NCI-H146 (cell line): ENCODE data around the gene PLAC8.
"Not testable (repeated sequence)": the region's sequence is repeated elsewhere in the genome, so short reads cannot be mapped to it uniquely, and the experiment has no call there.

Experiments
- DNase-seq: peaks from one replicate; lab custom pipeline; 2025; lab: John Stamatoyannopoulos, UW

PLAC8 gene

DNA sequence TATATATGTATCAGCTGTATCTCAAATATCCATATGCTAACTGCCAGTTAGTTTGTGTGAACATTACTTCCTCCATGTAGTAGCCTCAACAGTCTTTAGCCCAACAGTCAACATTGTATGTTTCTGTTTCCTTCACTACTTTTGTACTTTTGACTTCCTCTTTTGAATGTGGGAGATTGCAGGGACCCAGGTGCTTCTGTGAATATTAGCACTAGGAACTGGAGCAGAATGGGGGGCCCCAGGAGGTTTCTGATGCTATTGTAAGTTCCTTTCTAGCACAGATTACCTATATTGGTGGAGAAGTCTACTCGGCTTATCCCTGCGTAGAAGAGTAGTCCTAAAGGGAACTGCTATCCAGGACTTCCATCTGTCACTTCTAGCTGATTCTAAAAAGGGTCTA, 2.3 kb downstream of the PLAC8 start:
- DNase-seq, result no peak

DNA sequence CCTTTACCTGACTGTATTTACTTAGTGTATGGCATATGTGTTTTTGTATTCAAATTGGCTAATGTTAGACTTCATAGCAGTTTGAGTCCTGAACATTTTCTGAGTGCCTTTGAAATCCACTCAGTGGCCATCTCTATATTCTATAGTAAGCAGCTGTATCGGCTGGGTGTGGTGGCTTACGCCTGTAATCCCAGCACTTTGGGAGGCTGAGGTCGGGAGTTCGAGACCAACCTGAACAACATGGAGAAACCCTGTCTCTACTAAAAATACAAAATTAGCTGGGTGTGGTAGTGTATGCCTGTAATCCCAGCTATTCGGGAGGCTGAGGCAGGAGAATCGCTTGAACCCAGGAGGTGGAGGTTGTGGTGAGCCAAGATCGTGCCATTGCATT, 2.8 kb downstream of the PLAC8 start:
- not testable (repeated sequence) for DNase-seq

DNA sequence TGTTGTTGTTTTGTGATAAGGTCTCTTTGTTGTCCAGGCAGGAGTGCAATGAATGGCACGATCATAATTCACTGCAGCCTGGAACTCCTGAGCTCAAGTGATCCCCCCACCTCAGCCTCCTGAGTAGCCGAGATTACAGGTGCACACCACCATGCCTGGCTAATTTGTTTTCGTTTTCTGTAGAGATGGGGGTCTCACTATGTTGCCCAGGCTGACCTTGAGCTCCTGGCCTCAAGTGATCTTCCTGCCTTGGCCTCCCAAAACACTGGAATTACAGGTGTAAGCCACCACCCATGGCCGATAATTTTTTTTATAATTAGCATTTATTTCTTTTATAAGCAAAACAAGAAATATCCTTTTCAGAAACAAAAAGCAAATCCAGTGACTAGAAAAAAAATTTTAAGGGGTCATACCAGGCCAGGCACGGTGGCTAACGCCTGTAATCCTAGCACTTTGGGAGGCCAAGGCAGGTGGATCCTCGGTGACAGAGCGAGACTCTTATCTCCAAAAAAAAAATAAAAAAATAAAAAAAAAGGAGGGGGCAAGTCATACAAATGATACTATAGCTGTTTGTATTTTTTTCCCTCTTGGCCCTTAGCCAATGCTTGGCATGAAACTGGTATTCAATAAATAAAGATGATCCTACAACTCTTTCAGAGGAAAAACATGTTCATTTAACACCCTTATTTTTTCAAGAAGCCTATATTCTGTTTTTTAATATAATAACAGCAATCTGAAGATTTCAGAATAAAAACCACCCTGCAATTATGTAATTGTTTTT, 3.4 kb downstream of the PLAC8 start:
- peak; percentile 33 for DNase-seq

DNA sequence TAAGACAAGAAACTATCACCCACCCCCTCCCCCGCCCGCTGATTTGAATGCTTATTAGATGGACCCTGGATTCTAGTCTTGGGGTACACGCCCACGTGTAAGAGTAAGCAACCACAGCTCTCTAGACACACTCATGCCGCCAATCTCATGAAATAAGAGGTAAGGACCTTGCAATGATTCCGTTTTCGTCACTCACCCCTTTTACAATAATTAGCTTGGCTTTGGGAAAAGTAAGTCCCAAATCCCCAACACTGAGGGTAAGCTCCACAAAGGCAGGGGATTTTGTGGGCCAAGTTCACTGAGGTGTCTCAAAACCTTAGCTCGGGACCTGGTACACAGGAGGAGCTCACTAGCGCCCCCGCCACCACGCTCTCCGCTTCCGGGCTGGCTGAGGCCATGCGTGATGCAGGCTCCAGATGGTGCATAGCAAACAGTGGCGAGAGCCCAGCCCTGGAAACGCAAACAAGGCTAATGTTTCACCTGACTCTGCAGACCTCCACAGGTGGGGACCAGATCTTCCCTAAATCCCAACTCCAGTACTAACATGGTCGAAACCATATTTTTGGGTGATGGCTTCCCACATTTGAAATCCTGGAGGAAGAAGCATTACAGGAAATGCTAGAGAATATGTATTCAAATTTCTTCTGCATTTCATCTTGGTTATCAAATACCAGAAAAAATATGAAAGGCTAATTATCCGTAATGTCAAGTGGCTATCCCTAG, 4.1 kb downstream of the PLAC8 start:
- DNase-seq, result peak; percentile 82

DNA sequence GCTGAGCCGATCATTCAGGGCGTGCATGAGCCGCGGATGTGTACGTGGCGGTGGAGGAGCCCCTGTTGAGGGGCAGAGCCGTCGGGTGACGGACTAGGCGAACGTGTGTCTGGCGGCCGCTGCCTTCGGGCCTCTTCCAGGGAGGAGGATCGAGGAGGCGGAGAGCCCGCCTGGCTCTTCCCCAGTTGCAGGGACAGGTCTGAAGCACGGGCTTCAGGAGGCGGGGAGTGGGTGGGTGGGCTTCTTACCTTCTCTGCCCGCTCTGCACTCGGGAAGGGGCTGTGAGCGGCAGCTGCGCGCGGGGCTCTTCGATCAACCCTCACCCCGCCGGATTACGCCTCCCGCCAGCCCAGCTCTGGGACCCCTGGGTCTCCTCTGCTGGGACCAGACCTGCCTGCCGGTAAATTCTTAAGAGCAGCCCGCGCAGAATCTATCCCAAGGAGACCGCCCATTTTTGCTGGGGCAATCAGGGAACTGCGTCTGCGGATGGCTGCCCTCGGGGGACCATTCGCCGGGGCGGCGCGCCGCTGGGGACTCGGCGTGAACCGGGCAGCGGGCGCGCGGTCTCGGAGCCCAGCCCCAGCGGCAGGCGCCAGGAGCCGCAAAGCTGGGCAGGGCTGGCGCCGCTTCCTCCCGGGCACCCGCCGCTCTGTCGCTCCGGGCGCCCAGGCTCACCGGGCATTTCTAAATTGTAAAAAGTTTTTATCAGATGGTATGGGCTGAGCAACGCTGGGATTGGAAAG, 4.9 kb downstream of the PLAC8 start:
- peak; percentile 64 for DNase-seq

DNA sequence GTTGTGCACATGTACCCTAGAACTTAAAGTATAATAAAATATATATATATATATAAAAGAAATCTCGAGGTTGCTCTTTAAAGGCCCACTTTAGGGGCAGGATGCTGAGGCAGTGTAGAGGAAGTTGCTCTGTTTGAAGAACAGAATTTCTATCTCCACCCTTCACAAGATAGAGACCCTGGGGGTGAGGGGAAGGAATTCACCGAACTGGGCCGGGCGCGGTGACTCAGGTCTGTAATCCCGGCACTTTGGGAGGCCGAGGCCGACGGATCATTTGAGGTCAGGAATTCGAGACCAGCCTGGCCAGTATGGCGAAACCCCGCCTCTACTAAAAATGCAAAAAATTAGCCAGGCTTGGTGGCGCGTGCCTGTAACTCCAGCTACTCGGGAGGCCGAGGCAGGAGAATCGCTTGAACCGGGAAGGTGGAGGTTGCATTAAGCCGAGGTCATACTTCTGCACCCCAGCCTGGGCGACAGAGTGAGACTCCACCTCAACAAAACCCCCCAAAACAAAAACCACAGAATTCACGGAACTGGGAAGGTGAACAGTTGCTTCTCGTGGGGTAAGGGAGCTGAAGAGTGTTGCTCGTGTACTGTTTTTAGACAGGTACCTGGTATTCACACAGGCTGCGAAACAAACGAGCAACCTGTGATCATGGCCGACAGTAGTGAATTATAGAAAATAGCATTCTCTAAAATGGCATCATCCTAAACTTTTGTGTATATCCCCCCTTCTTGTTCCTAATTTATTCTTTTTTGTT, 6.2 kb downstream of the PLAC8 start:
- DNase-seq, result no peak

DNA sequence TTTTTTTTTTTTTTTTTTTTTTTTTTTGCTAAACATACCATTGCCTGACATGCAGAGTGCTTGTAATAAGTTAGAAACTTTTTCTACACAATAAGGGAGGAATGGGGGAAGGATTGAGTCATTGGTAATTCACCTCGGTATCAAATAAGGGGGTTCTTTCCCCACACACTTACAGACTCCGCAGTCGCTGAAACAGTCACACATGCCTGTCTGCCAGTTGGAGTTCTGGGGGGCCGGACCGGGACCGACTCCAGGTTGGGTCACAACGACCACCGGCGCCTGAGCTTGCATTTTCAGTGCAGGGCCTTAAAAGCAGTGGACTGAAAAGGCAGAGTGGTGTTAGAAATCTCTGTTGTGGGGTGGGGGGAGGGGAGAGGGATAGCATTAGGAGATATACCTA, 6.9 kb downstream of the PLAC8 start:
- DNase-seq, result no peak

DNA sequence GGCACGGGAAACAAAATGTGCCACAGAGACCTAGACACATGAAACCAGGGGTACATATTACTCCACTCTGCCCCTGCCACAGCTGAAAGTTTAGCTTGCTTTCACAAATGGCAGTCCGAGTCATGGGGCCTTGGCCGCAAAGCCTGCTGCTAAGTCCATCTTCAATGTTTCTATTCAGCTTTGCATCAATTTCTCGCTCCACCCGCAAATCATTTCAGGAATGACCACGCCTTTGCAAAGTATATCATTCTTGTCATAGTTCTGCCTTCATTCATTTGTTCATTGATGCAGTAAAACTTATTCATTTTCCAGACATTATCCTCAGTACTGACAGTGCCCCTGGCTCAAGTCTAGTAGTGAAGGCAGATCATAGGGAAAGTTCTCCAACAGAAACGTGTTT, 9.5 kb downstream of the PLAC8 start:
- DNase-seq, result no peak

DNA sequence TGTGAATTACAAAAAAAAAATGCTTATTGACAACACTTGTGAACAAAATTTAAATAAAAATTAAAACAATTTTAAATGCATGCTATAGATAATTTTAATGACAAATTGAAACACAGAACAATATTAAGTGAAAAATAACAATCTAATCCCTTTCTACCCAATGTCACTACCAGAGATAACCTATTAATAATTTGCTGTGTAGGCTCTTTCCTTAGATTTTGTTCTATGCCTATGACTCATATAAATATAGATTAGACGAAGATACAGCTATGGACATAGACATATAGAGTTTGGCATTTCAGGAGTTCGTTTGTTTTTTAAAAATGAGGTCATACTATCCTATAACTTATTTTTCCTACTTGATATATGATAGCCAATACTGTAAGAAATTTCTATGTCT, 18.1 kb downstream of the PLAC8 start:
- no peak for DNase-seq

DNA sequence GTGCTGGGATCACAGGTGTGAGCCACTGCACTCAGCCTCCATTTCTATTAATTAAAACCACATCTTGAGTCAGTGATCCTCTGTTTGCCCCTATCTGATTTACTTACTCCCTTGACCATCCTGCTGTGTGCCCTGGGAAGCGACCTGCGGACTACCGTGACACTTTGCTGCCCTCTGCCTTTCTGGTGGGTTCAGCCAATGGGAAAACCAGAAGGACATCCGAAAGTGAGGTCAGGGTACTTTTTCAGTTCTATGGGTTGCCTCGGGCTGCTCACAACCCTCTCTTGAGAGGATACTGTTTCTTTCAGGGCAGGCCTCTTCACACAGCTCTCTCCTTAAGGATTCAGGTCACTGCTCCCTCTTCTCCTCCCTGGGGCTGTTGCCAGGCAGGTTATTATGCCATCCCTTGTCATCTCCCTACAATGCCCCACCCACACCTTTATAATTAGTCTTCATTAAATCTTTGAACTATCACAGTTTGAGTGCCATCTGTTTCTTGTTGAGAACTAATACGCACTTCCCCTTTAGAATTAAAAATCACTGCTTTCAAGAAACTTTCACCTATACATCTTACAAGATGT, 21.4 kb downstream of the PLAC8 start:
- DNase-seq, result no peak

DNA sequence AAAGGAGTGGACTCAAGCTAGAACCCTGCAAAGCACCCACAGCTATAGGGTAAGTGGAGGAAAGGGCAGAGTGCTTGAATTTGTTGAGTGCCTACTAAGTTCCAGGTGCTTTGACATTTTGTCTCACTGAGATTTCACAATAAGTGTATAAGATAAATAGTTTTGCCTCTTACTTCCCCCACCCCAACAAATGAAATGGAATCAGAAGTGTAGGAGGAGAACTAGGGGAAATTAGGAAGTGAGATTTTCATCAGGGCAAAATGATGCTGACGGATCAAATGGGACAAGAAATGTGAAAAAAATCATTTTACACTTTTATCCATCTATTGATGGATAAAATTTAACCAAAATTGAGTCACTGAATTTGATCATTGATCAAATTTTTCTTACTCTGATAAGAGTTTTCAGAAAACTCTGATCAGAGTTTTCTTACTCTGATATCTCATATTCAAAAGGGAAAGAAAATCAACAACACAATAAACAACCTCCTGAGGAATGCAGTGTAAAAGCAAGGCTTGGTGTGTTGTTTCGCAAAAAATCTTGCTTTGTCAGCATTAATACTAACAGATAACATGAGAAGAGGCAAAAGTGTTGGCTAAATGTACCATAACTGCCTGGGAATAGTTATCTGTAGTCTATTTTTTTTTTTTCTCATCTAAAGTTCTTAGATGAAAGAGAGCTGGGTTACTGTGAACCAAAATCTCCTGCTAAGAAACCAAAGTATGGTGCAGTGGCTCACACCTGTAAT, 24.9 kb downstream of the PLAC8 start:
- no peak for DNase-seq

DNA sequence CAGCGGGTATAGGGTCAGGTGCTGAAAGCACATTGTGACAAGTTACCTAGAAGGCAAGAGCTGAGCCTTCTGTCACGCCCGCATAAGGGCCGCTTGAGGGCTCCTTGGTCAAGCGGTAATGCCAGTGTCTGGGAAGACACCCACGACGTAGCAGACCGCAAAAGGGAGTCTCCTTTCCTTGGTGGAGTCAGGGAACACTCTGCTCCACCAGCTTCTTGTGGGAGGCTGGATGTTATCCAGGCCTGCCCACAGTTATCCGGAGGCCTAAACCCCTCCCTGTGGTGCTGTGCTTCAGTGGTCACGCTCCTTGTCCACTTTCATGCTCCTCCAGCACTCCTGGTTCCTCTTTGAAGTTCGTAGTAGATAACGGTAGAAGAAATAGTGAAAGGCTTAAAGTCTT, 29.6 kb downstream of the PLAC8 start:
- not testable (repeated sequence) for DNase-seq

DNA sequence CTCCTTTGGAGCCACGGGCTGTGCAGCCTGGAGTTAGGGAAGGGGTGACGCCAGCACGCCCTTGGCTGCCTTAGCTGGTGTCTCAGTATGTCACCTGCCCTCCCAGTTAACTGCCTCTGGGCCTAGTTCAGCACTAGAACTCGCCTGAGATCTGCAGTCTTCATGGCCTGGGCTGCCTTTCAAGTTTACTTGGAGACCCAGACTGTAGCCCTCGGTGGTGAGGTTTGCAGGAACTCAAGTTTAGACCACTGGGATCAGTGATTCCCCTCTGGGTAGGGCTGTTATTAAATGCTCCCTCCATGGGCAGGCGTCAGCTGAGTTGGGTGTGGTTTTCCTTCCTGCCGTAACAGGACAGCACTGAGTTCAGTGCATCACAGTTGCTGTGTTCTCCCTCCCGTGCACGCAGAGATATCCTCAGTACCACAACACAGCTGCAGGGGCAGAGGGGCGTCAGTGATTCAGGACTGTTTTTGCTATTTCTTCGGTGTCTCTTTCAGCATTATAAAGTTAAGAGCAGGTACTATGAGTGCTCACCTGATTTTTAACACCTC, 30.5 kb downstream of the PLAC8 start:
- DNase-seq, result no peak

DNA sequence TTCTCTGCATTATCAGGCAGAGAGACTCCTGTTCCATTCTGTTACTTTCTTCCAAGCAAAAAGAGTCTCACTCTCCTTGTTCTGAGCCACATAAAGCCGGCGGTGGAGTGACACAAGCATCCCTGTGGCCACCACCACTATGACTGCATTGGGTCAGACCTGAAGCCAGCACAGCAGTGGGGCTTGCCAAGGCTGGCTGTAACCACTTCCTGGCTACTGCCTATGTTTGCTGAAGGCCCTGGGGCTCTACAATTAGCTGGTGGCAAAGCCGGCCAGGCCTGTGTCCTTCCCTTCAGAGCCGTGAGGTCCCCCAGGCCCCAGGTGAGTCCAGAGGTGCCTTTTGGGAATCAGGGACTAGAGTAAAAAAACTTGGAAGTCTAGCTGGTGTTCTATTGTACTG, 31.8 kb downstream of the PLAC8 start:
- DNase-seq, result no peak

DNA sequence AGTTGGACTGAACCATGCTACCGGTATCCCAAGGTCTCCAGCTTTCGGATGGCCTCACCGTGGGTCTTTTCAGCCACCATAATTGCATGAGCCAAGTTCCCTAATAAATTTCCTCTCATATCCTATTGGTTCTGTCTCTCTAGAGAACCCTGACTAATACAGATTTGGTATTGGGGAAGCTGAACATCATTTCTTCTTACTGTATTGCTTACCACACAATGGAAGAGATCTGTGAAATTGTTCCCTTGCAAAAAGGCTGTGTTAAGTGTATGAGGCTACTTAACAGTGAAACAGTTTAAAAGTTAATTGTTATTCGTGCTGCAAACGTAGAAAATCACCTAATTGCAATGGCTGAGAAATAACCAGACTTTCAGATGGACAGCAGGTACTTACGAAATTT, 34.0 kb downstream of the PLAC8 start:
- no peak for DNase-seq

DNA sequence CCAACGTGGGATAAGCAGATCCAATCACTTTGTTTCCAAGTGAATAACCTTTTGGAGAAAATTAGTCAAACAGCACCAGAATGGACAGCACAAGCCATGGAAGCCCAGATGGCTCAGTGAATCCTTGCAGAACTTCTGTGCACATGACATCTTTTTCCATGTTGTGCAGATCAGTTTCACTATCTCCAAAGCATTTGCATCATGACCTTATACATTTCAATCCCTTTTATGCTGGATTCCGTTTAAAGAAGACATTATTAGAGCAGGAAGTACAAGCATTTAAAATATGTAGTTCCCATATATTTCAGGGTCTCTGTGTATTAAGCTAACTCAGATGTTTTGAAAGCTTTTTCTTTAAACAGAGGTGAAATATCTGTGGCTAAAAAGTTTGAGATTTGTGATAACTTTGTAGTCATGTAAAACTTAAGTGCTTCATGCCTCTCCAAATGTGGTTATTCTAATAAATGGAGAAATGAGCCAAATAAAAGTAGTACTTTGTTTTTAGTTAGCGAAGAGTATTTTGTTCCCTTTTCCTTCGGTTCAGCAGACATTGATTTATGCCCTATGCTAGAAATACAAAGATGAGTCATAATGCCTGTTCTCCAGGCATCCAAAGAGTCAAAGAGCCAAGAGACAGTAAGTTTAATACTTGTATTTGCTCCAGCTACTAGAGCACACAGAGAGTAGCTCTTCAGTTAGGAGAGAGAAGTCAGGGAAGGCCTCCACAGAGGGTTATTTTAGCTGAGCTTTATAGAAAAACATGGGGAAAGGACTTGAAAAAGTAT, 39.0 kb downstream of the PLAC8 start:
- DNase-seq, result no peak

DNA sequence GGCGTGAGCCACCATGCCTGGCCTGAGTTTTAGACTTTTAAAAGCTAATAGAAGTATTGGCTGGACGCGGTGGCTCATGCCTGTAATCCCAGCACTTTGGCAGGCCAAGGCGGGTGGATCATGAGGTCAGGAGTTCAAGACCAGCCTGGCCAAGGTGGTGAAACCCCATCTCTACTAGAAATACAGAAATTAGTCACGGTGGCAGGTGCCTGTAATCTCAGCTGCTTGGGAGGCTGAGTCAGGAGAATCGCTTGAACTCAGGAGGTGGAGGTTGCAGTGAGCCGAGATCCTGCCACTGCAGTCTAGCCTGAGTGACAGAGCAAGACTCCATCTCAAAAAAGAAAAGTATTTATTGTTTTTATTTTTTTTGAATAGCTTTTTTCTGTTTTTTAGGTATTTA, 39.7 kb downstream of the PLAC8 start:
- not testable (repeated sequence) for DNase-seq

DNA sequence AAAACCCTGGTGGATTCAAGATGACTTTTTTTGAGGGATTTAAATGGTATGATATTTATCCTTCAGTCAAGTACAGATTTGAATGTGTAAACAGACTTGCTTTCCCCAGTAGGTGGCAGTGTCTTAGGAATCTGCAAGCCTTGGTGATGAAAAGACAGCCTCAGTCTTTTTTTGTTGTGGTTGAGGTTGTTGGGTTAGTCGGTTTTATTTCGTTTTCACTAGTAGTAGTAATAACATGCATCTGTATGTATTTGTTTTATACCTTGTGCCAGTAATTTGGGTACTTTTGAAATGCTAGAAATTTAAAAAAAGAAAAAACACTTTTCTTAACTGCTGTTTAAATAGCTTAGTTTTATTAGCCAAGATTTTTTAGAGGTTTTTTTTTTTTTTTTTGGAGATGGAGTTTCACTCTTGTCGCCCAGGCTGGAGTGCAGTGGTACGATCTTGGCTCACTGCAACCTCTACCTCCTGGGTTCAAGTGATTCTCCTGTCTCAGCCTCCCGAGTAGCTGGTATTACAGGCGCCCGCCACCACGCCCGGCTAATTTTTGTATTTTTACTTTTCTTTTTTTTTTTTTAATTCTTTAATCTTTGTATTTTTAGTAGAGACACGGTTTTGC, 40.3 kb downstream of the PLAC8 start:
- DNase-seq, result peak; percentile 27

DNA sequence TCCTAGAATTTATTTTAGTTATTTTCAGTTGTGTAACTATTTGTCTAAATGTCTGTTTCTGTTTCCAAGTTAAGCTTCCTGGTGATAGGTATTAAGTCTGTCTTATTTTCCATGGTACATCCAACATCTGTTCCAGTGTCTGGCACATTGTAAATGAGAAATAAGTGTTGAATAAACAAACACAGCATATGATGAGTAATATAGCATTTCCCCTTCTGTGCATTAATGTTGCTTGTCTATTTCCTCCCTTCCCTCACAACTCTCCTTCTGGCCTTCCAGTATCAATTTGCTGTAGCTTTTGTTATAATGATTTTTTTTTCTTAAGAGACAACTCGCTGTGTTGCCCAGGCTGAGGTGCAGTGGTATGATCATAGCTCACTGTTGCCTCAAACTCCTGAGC, 43.4 kb downstream of the PLAC8 start:
- no peak for DNase-seq
